HG03432 (cell line): ENCODE measurements around the gene ARHGAP4.

Source experiments
- ATAC-seq: cut with Tn5 transposase; IDR thresholded peaks from one replicate; pipeline ENCODE4 v1.9.1; 2021; ENCODE audit warnings: mild to moderate bottlenecking, moderate library complexity; ENCODE audit not compliant: unreplicated experiment

Gene ARHGAP4

DNA sequence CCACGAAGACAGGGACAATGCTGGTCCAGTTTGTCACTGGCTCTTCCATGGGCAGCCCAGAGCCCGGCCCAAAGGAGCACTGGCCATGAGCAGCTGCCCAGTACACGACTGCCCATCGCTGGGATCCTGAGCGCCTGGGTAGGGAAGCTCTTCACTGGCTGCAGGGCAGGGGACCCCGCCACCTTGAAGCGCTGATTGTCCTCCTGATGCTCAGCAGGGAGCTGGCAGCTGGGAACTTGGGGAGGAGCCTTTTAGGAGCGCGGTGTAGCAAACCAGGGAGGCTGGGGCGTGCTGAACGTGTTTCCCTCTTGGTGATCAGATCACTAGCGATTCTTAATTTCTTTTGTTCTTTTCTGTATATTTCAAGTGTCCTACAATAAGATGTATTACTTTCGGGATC, 41.9 kb downstream of the ARHGAP4 start:
- no peak for ATAC-seq

DNA sequence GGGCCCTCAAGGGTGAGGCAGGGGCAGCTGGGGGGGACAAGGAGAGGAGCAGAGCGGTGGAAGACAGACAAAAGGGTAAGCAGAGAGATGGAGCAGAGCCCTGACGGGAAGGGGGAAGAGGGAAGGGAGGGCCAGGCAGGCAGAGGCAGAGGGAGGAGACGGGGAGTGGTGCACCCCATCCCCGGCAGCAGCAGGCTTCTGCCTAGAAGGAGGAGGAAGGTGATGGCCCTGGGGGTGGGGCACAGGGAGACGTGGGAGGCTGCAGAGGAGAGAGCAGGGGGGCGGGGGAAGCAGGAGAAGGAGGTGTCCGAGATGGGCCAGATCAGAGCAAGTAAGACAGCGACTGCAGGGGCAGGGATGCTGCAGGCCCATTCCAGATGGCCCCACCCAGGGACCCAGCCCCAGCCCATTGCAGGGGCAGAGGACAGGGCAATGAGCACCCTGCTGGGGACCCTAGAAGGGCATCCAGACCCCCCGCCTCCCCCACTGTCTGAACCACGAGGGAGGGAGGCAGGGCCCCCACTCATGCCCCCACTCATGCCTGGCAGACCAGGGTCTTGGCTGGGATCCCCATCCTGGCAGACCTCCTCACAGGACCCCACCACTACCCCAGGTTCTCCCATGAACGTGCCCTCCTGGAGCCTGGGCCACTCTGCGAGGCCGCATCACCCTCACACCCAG, 42.8 kb downstream of the ARHGAP4 start:
- no peak for ATAC-seq

DNA sequence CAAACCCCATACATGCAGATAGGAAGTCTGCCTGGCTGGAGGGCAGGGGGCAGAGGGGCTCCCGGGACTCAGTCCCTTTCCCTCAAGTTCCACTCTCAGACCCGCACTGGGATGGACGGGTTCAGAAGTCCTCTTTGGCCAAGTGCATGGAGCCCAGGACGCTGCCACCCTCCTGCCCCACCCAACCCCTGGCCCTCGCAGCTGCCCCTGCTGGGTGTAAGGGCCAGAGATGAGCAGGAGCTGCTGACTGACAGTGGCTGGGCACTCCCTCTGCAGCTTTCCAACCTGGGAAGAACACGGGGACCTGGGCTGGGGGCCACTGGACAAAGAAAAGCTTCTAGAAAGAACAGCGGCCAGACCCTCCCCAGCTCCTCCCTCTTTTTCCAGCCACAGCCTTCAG, 43.5 kb downstream of the ARHGAP4 start:
- no peak for ATAC-seq

DNA sequence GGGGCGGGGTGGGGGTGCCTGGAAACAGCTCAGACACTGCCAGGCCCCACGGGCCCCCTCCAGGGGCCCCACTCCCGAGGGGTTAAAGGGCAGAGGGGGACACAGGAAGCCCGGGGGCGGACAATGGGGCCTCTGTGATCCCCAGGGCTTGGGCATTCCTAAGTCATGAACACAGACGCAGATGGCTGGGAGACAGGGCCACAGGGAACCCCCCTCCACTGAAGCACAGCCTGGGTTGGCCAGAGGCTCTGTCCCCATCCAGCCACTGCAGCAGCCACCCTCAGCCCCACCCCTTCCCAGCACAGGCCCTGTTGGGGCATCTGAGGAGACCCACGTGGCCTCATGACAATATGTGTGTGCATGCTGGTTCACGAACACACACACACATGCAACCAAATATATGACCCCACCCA, 44.0 kb downstream of the ARHGAP4 start:
- no peak for ATAC-seq

DNA sequence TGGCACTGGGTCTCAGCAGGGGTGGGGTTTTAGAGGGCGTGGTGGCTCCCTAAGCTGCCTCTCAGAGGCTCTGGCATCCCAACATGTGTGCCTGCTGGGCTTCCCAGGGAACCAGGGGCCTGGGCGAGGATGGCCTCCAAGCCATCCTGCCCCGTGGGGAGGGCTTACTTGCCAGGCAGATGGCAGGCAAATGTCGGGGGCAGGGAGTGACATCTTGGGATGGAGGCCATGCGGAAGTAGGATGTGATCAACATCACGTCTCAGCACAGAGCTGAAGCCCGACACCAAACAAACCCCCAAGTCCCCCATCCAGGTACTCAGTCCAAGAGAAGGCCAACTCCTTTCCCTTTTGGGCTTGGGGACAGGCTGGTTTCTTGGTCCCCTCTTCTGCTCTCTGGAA, 44.8 kb downstream of the ARHGAP4 start:
- ATAC-seq = no peak

DNA sequence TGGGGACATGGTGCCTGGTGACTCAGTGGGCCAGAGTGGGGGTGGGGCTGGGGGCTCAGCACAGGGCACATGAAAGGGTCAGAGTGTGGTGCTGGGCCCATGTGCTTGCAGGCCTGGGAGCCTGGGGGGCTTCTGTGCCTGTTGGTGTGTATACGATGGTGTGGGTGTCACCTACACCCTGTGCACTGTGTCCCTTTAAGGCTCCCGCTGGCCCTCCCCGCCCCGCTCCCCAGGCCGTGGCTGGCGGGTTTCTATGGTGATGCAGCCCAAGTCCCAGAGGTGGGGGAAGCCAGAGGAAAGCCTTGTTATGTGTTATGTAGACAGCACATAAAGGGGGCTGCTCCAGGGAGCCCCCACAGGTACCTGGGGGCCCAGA, 45.6 kb downstream of the ARHGAP4 start:
- ATAC-seq = no peak

DNA sequence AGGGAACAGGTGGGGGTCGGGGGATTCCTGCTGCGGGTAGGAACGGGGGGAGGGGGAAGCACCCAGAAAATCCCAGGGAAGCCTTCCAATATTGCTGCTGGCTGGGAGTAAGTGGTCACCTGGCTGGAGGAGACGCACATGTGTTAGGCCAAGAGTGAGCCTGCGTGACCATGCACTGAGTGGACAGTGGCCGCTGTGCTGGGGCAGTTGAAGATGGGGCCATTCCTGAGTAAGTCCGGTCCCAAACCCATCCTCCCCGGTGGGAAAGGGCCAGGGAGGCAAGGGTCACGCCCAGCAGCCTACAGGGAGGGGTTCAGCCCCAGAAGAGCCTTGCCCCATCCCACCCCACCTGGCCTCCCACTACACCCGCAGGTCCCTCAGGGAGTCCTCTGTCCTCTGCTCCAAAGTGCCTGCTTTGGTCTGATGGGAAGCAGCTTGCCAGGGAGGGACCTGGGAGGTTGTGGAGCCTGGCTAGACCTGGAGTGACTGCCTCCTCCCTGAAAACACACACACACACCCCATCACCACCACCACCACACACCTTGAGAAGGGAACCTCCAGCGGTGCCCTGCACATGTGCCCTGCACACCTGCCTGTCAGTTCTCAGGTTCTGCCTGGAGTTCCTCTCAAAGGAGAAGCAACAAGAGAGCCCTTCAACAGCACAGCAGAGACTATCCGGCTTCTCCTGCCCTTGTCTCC, 46.2 kb downstream of the ARHGAP4 start:
- no peak for ATAC-seq

DNA sequence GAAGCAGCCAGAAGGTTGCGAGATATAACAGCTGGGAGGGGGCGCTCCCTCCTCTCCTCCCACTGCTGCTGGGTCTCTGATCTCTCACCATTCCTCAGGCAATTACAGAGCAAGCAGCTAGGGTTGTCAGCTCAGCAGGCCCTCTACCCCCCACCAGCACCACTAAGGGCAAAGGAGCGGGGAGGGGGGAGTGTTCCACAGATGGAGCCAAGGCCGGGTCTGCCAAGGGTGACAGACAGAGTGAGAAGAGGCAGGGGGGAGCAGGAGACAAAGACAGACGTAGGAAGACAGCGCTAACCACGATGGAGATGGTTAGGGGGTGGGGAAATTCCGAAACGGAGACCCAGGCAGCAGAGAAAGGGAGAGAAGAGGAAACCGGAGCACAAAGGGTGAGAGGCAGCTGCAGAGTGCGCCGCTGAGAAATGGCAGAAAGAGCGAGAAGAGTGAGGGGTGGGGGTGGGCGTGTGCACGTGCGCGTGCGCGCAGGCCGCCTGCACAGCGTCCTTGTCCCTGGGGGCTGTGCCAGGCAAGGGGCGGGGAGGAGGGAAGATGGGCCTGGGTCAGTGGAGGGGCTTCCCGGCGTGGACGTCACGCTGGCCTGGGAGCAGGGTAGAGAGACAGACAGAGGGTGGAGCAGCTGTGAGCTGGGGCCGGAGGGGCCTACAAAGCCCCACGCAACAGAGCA, 47.0 kb downstream of the ARHGAP4 start:
- no peak for ATAC-seq

DNA sequence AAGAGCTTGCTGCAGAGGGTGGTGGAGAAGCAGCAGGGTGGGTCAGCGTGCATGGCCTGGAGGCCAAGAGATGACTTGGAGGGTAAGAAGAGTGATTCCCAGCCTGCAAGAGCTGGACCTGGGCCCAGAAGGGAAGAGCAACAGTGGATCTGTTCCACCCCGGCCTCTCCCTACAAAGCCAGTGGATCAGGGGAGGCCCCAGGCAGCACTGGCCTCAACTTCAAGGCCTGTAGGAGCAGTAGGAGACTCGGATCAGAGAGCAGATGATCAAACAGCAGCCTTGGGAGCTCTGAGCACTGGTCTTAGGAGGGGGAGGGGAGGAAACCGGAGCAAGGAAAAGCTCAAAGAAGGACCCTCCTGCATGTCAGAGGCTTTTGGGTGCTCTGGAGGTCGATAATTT, 47.7 kb downstream of the ARHGAP4 start:
- no peak for ATAC-seq

DNA sequence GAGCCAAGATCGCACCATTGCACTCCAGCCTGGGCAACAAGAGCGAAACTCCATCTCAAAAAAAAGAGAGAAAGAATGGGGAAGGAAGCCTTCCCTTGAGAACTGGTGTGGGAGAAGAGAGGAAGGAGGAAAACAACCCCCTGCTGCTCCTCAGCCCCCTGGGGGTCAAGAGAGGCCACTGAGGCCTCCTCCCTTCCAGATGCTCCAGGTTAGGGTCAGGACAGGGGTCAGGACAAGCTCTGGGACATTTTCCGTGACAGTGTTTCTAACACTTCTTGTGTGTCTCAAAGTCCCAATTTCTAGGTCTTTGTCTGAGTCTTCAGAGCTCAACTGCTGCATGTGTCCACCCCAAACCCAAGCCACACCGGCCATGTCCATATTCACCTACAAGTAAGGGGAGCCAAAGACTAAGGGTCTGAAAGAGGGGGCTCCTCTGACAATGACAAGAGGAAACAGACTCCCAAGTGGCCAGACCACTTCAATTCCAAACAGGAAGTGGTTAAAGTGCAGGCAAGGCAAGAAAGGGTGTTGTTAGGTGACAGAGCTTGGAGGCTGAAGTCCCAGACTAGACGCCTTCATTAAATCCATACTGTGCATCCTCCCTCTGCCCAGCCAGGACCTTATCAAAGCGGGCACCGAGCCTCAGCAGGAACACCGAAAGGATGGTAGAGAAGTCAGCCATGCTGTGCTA, 48.3 kb downstream of the ARHGAP4 start:
- ATAC-seq = no peak

DNA sequence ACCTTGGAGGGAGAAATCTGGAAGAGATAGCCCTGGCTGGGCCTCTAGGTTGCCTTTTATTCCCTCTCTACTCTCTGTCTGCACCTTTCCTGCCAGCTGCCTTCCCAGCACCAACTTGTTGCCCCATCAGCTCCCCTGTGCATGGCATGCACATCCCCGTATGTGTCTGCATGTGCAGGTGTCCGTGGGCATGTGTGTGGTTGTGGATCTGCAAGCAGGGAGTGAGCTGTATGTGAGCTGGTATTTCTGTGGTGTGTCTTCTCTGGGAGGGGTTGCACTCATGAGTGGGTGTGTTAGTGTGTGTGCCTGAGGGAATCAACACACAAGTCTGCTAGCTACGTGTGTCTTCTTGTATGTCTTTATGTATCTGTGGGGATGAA, 50.0 kb downstream of the ARHGAP4 start:
- no peak for ATAC-seq

DNA sequence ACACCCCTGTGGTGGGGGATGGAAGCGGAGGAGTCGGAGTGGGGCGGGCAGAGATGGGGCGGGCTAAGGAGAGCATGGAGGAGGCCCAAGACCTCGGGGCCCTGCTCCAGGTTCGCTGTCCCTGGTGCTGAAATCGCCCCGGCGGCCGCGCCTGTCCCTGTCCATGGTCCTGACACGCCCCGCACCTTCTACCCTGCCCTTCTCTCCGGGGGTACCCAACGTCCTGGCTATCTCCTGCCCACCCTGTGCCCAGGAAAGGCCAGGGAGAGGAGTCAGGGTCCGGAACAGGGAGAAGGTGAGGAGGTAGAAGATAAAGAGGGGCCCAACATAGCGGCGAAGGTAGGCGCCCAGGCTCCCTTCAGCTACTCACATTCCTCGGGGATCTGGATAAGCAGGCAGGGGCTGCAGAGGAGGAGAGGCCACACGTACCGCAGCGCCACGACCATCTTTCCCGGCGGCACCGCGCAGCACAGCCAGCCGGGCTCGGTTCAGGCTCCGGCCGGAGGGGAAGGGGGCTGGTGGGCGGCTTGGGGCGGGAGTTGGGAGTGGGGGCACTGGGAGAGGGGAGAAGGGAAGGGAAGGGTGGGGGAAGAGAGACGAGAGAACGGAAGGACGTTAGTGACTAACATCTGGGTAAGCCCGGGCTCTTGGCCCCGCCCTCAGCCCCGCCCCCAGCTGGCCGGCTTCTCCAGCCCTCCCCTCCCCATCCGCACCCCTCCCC, 50.5 kb downstream of the ARHGAP4 start:
- ATAC-seq = no peak

DNA sequence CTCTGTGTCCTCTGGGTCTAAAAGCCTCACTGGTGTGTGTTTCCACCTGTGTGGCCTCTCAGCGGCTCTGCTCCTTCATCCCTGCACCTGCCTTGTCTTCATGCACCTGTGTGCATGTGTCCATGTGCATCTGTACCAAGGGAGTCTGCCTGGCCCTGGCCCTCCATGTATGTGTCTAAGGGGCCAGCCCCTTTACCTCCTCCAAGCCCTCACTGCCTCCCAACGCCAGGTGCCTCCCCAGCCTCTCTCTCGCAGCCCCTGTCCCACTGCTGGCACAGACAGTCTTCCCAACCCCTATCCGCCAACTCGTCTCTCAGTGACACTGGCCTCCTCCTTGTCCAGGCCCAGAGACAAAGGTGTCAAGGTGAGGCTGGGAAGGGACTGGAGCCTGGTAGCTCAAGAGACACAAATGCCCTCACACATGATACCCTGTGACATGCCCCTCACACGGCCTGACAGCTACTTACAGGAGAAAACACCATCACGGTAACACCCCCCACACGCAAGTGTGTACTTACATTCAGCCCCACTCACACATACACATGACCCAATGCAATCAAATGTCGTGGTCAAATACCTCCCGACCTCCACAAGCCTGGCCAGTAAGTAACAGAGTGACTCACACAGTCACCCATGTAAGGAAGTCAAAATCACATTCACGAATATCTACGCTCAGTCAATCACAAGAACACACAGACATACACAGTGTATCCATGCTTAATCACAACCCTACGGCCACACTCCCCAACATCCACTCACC, 51.5 kb downstream of the ARHGAP4 start:
- ATAC-seq = no peak

DNA sequence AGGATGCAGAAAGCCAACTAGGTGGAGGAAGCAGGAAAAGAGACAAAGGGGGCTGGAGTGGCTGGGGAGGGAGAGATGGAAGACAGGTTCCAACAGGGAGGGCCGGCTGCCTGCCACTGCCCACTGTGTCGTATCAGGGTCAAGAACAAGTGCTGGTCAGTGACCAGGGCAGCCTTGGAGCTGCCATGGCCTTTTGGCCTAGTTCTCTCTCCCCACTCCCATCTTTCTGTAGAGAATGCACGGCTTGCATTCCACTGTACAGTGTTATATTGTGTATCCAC, 52.0 kb downstream of the ARHGAP4 start:
- ATAC-seq = no peak

DNA sequence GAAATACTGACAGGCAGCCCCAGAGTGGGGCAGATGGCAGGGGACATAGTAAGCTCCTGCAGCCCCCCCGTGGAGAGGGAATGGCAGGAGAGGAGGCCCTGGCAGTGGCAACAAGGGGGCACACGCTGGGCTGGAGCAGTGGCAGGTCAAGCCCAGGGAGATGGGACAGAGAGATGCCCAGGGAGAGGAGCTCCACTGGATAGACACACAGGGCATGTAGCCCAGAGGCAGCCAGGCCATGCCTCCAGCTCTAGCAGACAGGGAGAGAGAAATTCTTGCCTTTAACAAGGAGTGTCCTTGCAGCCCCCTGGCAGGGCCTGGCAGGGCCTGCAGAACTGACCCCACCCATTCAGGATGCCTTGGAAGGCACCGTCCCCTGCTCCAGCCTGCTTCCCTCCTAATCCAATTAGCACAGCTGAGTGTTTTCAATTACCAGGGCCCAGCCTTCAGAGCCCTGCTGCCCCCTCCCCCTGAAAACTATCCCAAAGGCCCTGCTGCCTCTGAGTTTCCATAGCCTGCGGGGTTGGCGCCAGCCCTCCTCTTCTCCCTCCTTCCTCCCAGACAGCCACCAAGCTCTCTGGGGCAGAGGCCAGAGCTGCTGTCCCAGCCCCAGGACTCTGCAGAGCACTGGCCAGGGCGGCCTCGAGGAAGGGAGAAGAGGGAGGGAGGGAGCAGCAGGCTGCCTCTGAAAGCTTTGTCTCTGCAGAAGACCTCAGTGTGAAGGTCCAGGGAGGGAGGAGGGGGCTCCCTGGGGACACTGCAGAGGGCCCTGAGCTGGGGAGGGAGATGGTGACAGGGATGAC, 52.6 kb downstream of the ARHGAP4 start:
- no peak for ATAC-seq

DNA sequence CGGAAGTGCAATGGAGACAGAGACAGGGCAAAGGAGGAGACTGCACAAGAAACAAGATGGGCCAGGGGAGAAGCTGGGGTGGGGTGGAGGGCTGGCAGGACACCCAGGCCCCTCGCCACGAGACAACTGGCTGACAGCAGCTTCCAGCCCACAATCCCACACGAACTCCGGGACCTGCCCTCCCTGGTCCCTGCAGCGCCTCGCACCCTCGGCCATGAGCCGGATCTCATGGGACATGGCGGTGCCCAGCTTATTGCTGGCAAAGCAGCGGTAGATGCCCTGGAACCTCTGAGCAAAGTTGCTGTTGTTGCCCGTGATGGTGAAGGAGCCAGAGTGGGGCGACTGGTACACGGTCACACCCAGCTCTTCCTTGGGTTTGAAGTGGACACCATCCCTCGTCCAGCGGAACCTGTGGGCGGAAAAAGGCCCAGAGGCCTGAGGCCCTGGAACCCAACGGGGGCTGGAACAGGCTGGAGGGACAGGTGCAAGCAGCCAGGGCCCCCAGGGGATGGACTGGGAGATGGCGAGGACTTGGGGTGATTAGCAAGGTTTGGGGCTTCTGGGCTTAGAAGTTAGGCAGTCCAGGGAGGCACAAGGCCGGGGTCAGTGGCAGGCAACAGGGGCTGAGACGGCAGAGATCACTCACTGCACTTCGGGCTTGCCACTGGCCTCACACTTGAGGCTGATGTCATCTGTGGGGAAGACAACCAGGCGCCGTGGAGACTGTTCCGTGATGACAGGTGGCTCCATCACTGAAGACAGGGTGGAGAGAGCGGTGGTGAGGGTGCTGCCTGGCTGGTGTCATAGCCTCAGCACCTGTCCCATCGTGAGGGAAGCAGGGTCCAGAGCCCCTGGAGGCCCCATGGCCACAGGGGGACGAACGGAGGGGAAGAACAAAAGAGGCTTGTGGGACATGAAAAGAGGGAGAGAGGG, 53.9 kb downstream of the ARHGAP4 start:
- ATAC-seq = no peak

DNA sequence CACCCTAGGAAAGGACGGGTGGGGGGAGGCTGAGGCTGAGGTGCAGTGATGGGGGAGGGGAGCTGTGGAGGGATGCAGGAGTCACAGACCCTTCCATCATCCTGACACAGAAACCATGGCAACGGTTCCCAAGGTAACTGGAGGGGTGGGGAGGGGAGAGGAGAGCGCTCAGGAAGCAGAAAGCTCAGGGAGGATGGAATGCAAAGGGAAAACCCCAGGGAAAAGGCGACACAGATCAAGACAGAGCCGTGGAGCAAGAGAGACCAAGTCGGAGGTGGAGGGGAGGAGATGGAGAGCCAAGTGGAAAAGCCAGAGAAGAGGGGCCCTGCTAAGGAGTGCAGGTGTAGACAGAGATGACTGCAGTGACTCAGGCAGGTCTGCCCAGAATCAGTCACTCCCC, 54.6 kb downstream of the ARHGAP4 start:
- no peak for ATAC-seq

DNA sequence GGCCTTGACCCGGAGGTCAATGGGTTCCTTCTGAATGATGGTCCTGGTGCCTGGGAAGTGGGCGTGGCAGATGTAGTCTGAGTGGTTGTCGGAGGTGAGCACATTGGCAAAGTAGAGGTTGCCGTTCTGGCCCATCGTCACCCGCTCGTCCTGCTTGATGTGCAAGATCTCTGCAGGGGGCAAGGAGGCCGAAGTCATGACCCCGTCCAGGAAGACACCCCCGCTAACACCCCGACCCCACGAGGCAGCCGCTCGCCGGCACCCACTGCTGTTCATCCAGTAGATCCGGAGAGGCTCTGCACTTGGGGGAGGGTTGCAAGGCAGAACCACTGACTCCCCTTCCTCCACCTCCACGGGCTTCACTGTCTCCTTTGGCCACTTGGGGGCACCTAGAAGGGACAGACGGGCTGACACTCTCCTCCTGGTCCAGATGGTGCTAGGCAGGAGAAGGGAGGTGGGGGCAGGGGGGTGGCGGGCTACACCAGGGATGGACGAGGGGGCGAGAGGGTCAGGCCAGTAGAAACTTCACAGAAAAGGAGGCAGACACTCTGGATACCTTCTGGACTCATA, 55.2 kb downstream of the ARHGAP4 start:
- no peak for ATAC-seq
